ENCODE measurements around the gene ATE1.
"Not testable (repeated sequence)": the region's sequence is repeated elsewhere in the genome, so short reads cannot be mapped to it uniquely, and the experiment has no call there.

Gene ATE1

GRCh38 chr10:121713486-121713885, 214.3 kb downstream of the ATE1 start:
- Histone ChIP-seq H3K4me3 (ENCODE audit: low read depth in 1 of 2, low read length in 2 of 2) (no peak overlapping the region), H3K27me3 (ENCODE audit: control insufficient read depth in 1 of 2, insufficient read depth in 2 of 2, low read length in 2 of 2) (peaks cover 3 to 5% of the 10 kb centered on the region in 2 donors), H3K4me1 (ENCODE audit: control insufficient read depth in 1 of 2, insufficient read depth in 2 of 2, low read length in 2 of 2) (no peaks in the 10 kb centered on the region), H3K36me3 (ENCODE audit: control insufficient read depth in 1 of 2, insufficient read depth in 2 of 2, low read length in 2 of 2) (no peaks in the 10 kb centered on the region), H3K9me3 (ENCODE audit: control insufficient read depth in 1 of 2, low read length in 2 of 2) (no peaks in the 10 kb centered on the region), H3K9ac (ENCODE audit: low read depth in 1 of 2, low read length in 2 of 2) (no peak overlapping the region), H3K27ac (ENCODE audit: low read depth, low read length) (no peak overlapping the region)

DNA sequence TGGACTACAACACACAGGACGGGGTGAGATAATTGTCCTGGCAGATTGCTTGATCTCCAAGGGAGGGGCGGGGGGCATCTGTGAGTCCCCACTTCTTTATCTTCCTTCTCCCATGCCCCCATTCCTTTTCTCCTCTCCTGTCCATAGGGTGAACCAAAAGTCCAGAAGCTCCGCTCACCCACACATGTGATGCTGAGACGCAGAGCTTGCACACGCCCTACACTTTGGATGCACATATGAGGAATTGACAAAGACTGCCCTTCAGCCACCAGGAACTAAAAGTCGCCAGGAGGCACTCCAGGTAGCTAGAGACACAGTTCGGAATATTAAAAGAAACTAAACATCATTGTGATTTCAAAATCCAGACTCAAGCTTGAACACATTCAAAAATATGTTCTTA, 216.9 kb downstream of the ATE1 start:
- H3K4me3 ChIP-seq (ENCODE audit: low read depth in 1 of 2, low read length in 2 of 2), result no peak overlapping the region
- no peaks in the 10 kb centered on the region for H3K9me3 ChIP-seq (ENCODE audit: control insufficient read depth in 1 of 2, low read length in 2 of 2)
- peaks cover 3 to 5% of the 10 kb centered on the region in 2 donors for H3K27me3 ChIP-seq (ENCODE audit: control insufficient read depth in 1 of 2, insufficient read depth in 2 of 2, low read length in 2 of 2)
- H3K4me1 ChIP-seq (ENCODE audit: control insufficient read depth in 1 of 2, insufficient read depth in 2 of 2, low read length in 2 of 2), result no peaks in the 10 kb centered on the region
- H3K36me3 ChIP-seq (ENCODE audit: control insufficient read depth in 1 of 2, insufficient read depth in 2 of 2, low read length in 2 of 2), result no peaks in the 10 kb centered on the region
- no peak overlapping the region for H3K9ac ChIP-seq (ENCODE audit: low read depth in 1 of 2, low read length in 2 of 2)
- H3K27ac ChIP-seq (ENCODE audit: low read depth, low read length), result no peak overlapping the region

- Histone ChIP-seq H3K9ac (ENCODE audit: low read depth in 1 of 2, low read length in 2 of 2) (no peak overlapping the region), H3K9me3 (ENCODE audit: control insufficient read depth in 1 of 2, low read length in 2 of 2) (no peaks in the 10 kb centered on the region), H3K27ac (ENCODE audit: low read depth, low read length) (no peak overlapping the region), H3K4me1 (ENCODE audit: control insufficient read depth in 1 of 2, insufficient read depth in 2 of 2, low read length in 2 of 2) (no peaks in the 10 kb centered on the region), H3K4me3 (ENCODE audit: low read depth in 1 of 2, low read length in 2 of 2) (no peak overlapping the region), H3K27me3 (ENCODE audit: control insufficient read depth in 1 of 2, insufficient read depth in 2 of 2, low read length in 2 of 2) (peaks cover 3 to 5% of the 10 kb centered on the region in 2 donors), H3K36me3 (ENCODE audit: control insufficient read depth in 1 of 2, insufficient read depth in 2 of 2, low read length in 2 of 2) (no peaks in the 10 kb centered on the region)
Measured at GRCh38 chr10:121710207-121710606, 217.6 kb downstream of the ATE1 start.

DNA sequence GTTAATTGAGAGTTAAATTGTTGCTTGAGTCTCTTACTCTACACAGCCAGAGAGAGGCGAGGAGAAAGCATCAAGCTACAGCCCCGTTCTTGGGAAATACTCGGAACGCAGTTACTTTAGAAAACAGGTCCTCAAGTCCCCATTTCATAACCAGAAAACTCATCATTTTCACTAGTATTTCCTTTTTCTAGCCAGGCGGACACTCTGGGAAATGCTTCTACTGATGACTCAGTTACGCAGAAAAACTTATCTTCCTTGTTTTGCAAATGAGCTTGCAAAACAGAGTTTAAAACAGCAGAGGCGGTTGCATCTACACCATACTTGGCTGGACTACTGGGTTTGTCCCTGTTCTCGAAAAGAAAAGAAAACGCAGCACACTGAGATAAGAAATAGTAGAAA, 218.2 kb downstream of the ATE1 start:
- Histone ChIP-seq H3K9me3 (ENCODE audit: control insufficient read depth in 1 of 2, low read length in 2 of 2) (no peaks in the 10 kb centered on the region), H3K4me1 (ENCODE audit: control insufficient read depth in 1 of 2, insufficient read depth in 2 of 2, low read length in 2 of 2) (no peaks in the 10 kb centered on the region), H3K27ac (ENCODE audit: low read depth, low read length) (no peak overlapping the region), H3K36me3 (ENCODE audit: control insufficient read depth in 1 of 2, insufficient read depth in 2 of 2, low read length in 2 of 2) (no peaks in the 10 kb centered on the region), H3K4me3 (ENCODE audit: low read depth in 1 of 2, low read length in 2 of 2) (no peak overlapping the region), H3K9ac (ENCODE audit: low read depth in 1 of 2, low read length in 2 of 2) (no peak overlapping the region), H3K27me3 (ENCODE audit: control insufficient read depth in 1 of 2, insufficient read depth in 2 of 2, low read length in 2 of 2) (peaks cover 3 to 5% of the 10 kb centered on the region in 2 donors)

DNA sequence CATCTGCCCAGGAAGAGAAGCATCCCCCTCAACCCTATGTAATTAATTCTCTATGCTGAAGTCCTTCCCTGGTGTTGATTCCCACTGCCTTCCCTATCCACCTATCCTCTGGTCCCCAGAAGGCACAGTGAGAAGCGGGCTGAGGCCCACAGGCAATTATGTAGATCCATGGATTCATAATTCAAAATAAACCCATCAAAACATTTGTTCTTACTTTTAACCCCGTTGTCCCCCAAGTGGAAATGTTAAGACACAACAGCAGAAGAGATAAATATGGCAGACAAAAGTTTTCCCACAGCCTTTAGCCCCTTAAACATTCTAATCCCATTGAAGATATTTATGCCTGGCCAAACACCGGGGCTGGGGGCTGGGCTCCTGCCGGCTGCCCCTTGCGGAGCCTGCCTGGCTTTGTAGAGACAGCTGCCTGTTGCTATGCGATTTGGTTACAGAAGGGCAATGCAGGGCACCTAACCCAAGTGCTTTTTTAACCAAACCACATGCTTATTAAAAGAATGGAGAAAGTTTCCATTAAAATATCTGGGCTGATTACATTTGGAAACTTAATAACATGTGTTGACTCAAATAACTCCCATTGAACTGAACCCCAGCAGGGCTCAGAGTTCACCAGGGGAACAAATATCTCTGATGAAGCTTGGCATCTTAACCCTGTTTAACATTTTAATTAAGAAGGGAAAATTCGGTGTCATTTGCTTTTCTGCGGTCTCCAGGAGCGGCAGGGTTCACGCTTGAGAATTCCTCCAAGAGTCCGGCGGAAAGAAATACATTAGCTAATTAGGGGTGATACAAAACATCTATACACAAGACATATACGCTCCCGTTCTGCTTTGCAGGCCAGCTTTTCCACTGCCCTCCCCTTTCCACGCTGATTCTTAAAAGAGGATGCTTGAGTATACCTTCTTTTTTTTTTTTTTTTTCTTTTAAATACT, 218.8 kb downstream of the ATE1 start:
- no peak overlapping the region for H3K27ac ChIP-seq (ENCODE audit: low read depth, low read length)
- H3K9ac ChIP-seq (ENCODE audit: low read depth in 1 of 2, low read length in 2 of 2), result no peak overlapping the region
- no peaks in the 10 kb centered on the region for H3K9me3 ChIP-seq (ENCODE audit: control insufficient read depth in 1 of 2, low read length in 2 of 2)
- H3K4me3 ChIP-seq (ENCODE audit: low read depth in 1 of 2, low read length in 2 of 2), result no peak overlapping the region
- no peaks in the 10 kb centered on the region for H3K4me1 ChIP-seq (ENCODE audit: control insufficient read depth in 1 of 2, insufficient read depth in 2 of 2, low read length in 2 of 2)
- no peaks in the 10 kb centered on the region for H3K36me3 ChIP-seq (ENCODE audit: control insufficient read depth in 1 of 2, insufficient read depth in 2 of 2, low read length in 2 of 2)
- peaks cover 3 to 5% of the 10 kb centered on the region in 2 donors for H3K27me3 ChIP-seq (ENCODE audit: control insufficient read depth in 1 of 2, insufficient read depth in 2 of 2, low read length in 2 of 2)

DNA sequence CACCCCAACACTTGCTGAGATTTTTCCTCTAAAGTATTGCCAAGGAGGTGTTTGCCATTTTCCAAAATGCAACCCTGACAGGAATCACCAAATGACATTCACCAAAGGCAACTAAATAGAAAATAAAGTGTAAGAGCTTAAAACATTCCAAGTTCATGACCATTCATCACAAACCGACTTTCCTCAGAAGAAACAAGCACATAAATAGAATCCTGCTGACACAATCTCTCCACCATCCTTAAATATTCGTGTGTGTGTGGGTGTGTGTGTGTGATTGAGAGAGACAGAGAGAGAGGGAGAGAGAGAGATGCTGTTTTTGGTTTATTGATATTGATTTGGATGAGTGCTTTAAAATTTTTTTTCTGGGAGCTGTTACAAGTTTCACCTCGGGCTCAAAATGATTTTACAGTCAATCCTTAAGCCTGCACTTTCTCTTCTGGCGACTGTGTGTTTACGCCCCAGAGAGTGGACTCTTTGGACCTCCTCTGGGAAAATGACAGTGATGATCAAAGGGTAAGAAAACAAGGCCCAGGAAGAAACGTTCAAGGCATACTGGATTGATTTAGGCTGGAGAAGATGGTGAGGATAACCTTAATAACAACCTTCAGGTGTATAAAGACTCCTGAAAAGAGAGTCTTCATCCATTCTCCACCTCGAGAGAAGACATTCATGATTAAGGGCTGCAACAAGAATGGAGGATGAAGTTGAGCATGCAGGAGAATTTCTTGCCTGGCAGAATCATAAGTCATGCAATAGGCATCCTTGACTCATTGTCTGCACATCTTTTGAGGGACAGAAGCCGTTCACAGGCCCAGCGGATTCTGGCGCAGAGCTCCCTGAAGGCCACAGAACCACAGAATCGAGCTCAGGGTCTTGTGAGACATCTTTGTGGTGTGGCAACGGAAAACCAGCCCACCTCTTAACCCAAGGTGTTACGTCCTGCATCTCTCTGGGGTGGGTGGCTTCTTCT, 225.2 kb downstream of the ATE1 start:
- no peak overlapping the region for H3K27ac ChIP-seq (ENCODE audit: low read depth, low read length)

GRCh38 chr10:121700416-121700815, 227.4 kb downstream of the ATE1 start:
- Histone ChIP-seq H3K36me3 (ENCODE audit: control insufficient read depth in 1 of 2, insufficient read depth in 2 of 2, low read length in 2 of 2) (no peaks in the 10 kb centered on the region), H3K27me3 (ENCODE audit: control insufficient read depth in 1 of 2, insufficient read depth in 2 of 2, low read length in 2 of 2) (no peaks in the 10 kb centered on the region), H3K27ac (ENCODE audit: low read depth, low read length) (no peak overlapping the region), H3K9me3 (ENCODE audit: control insufficient read depth in 1 of 2, low read length in 2 of 2) (no peaks in the 10 kb centered on the region), H3K9ac (ENCODE audit: low read depth in 1 of 2, low read length in 2 of 2) (no peak overlapping the region), H3K4me3 (ENCODE audit: low read depth in 1 of 2, low read length in 2 of 2) (no peak overlapping the region), H3K4me1 (ENCODE audit: control insufficient read depth in 1 of 2, insufficient read depth in 2 of 2, low read length in 2 of 2) (no peaks in the 10 kb centered on the region)

More for the DNA sequence above, 225.2 kb downstream of the ATE1 start:
- Histone ChIP-seq H3K9ac (ENCODE audit: low read depth in 1 of 2, low read length in 2 of 2) (no peak overlapping the region), H3K9me3 (ENCODE audit: control insufficient read depth in 1 of 2, low read length in 2 of 2) (no peaks in the 10 kb centered on the region), H3K36me3 (ENCODE audit: control insufficient read depth in 1 of 2, insufficient read depth in 2 of 2, low read length in 2 of 2) (no peaks in the 10 kb centered on the region), H3K4me3 (ENCODE audit: low read depth in 1 of 2, low read length in 2 of 2) (no peak overlapping the region), H3K4me1 (ENCODE audit: control insufficient read depth in 1 of 2, insufficient read depth in 2 of 2, low read length in 2 of 2) (no peaks in the 10 kb centered on the region), H3K27me3 (ENCODE audit: control insufficient read depth in 1 of 2, insufficient read depth in 2 of 2, low read length in 2 of 2) (no peaks in the 10 kb centered on the region)

GRCh38 chr10:121699703-121700102, 228.1 kb downstream of the ATE1 start:
- H3K9ac ChIP-seq (ENCODE audit: low read depth in 1 of 2, low read length in 2 of 2), result not testable (repeated sequence)

GRCh38 chr10:121698902-121699301, 228.9 kb downstream of the ATE1 start:
- Histone ChIP-seq H3K27me3 (ENCODE audit: control insufficient read depth in 1 of 2, insufficient read depth in 2 of 2, low read length in 2 of 2) (no peaks in the 10 kb centered on the region), H3K27ac (ENCODE audit: low read depth, low read length) (no peak overlapping the region), H3K9me3 (ENCODE audit: control insufficient read depth in 1 of 2, low read length in 2 of 2) (no peaks in the 10 kb centered on the region), H3K4me3 (ENCODE audit: low read depth in 1 of 2, low read length in 2 of 2) (no peak overlapping the region), H3K4me1 (ENCODE audit: control insufficient read depth in 1 of 2, insufficient read depth in 2 of 2, low read length in 2 of 2) (no peaks in the 10 kb centered on the region), H3K9ac (ENCODE audit: low read depth in 1 of 2, low read length in 2 of 2) (no peak overlapping the region), H3K36me3 (ENCODE audit: control insufficient read depth in 1 of 2, insufficient read depth in 2 of 2, low read length in 2 of 2) (no peaks in the 10 kb centered on the region)

More at GRCh38 chr10:121699703-121700102, 228.1 kb downstream of the ATE1 start:
- H3K4me3 ChIP-seq (ENCODE audit: low read depth in 1 of 2, low read length in 2 of 2); H3K36me3 ChIP-seq (ENCODE audit: control insufficient read depth in 1 of 2, insufficient read depth in 2 of 2, low read length in 2 of 2); H3K4me1 ChIP-seq (ENCODE audit: control insufficient read depth in 1 of 2, insufficient read depth in 2 of 2, low read length in 2 of 2); H3K27ac ChIP-seq (ENCODE audit: low read depth, low read length); H3K27me3 ChIP-seq (ENCODE audit: control insufficient read depth in 1 of 2, insufficient read depth in 2 of 2, low read length in 2 of 2); H3K9me3 ChIP-seq (ENCODE audit: control insufficient read depth in 1 of 2, low read length in 2 of 2): not testable (repeated sequence)

GRCh38 chr10:121698336-121698735, 229.5 kb downstream of the ATE1 start:
- H3K27me3 ChIP-seq (ENCODE audit: control insufficient read depth in 1 of 2, insufficient read depth in 2 of 2, low read length in 2 of 2), result no peaks in the 10 kb centered on the region
- H3K27ac ChIP-seq (ENCODE audit: low read depth, low read length), result no peak overlapping the region
- H3K4me1 ChIP-seq (ENCODE audit: control insufficient read depth in 1 of 2, insufficient read depth in 2 of 2, low read length in 2 of 2), result no peaks in the 10 kb centered on the region
- H3K4me3 ChIP-seq (ENCODE audit: low read depth in 1 of 2, low read length in 2 of 2), result no peak overlapping the region
- H3K9me3 ChIP-seq (ENCODE audit: control insufficient read depth in 1 of 2, low read length in 2 of 2), result no peaks in the 10 kb centered on the region
- H3K9ac ChIP-seq (ENCODE audit: low read depth in 1 of 2, low read length in 2 of 2), result no peak overlapping the region
- H3K36me3 ChIP-seq (ENCODE audit: control insufficient read depth in 1 of 2, insufficient read depth in 2 of 2, low read length in 2 of 2), result no peaks in the 10 kb centered on the region

Measured in duodenal mucosa (tissue), 2 donors.